GM12891 (cell line): ENCODE measurements around the gene CRTAP.

Source experiments
- POLR2A ChIP-seq: IDR thresholded peaks from 2 replicates; pipeline ENCODE4 v1.6.1; 2011; ENCODE audit warnings: low read depth, low read length, control low read depth
- POLR2AphosphoS5 ChIP-seq: IDR thresholded peaks from 2 replicates; pipeline ENCODE4 v1.6.1; 2011; ENCODE audit warnings: low read depth, low read length, control low read depth
- POU2F2 ChIP-seq: IDR thresholded peaks from 2 replicates; pipeline ENCODE4 v1.6.1; 2011; ENCODE audit warnings: low read depth, mild to moderate bottlenecking, control low read depth, low read length, moderate library complexity
- TAF1 ChIP-seq: IDR thresholded peaks from 2 replicates; pipeline ENCODE4 v1.6.1; 2011; ENCODE audit warnings: low read depth, low read length, control low read depth

GRCh38 chr3:33093847-33094246, 20.0 kb upstream of the CRTAP start:
- no peak for TF ChIP-seq POLR2AphosphoS5
- no peak for TF ChIP-seq POLR2A
- no peak for TF ChIP-seq TAF1
- no peak for TF ChIP-seq POU2F2
